Measurements from ENCODE around the gene LDLRAD2. TPM values are rescaled to one million over a fixed set of nuclear protein-coding genes. Genes with fewer than 3 reads are reported as not detected.

Gene LDLRAD2
- total and polyA plus RNA-seq, 9 of the 15 experiments (the other 6 are each of a cell fraction or from before 2014, with no cell fraction given) = 0.45 to 0.48 TPM; not detected in 7

GRCh38 chr1:21864730-21865129 is 52.7 kb downstream of the LDLRAD2 start (continued):
- no peak for TF ChIP-seq RAD21 (CRISPR knock-in tag; conservative IDR thresholded peaks at IDR 0.05 in 1 of 2, IDR thresholded peaks at IDR 0.05 in 1 of 2)
- no peak for TF ChIP-seq SNAPC5 (CRISPR knock-in tag; IDR thresholded peaks at IDR 0.05)
- no peak for TF ChIP-seq MEF2D (tag; conservative IDR thresholded peaks at IDR 0.05; ENCODE audit: low read depth)
- TF ChIP-seq RBM17 (IDR thresholded peaks at IDR 0.05; ENCODE audit: borderline replicate concordance, low read depth, low read length) = no peak
- no peak for TF ChIP-seq ZNF347 (CRISPR knock-in tag; IDR thresholded peaks at IDR 0.05; ENCODE audit: low read depth)
- TF ChIP-seq ZBTB26 (CRISPR knock-in tag; IDR thresholded peaks at IDR 0.05) = no peak

GRCh38 chr1:21865609-21865942 is 53.5 kb downstream of the LDLRAD2 start:
- H3K9me3 ChIP-seq (replicated peaks; ENCODE audit: control insufficient read depth, insufficient read depth, low read depth, low read length) = peaks cover 8% of the 10 kb centered on the region; the same call in 1 of the 2 replicates
- DNase-seq (ENCODE audit: extremely low read depth in 1 of 4, low spot score in 3 of 4) (no peak), FAIRE-seq (no peak), ATAC-seq (no peak)
- intact Hi-C loops (cut with micrococcal nuclease) (no loop called here), in situ Hi-C loops (cut with MboI) (no loop called here)
- CTCF ChIA-PET (ENCODE audit: low intra/inter-chr PET ratio) = no interaction called here
- no TSS peak for BruUV-seq (replicated peaks)
- H3K9me1 ChIP-seq (ENCODE audit: control insufficient read depth, insufficient read depth, low read length) = peaks cover 4% of the 10 kb centered on the region
- H3K4me1 ChIP-seq (replicated peaks in 1 of 2; ENCODE audit: control insufficient read depth in 2 of 2, insufficient read depth in 2 of 2, low read length in 2 of 2) = peaks cover 21 to 48% of the 10 kb centered on the region in 2 experiments; a peak in 4 of 5 replicates
- POLR2A ChIA-PET = interaction anchor here (1.0 kb wide), 2 partner anchors 16 to 74 kb away, joined by 3 read pairs; no protein-coding TSS in a partner anchor
- H3K4me3 ChIP-seq = no peak overlapping the region
- H3K79me2 ChIP-seq (ENCODE audit: control insufficient read depth, insufficient read depth, low read length) = no peaks in the 10 kb centered on the region
- no peaks in the 10 kb centered on the region for H4K20me1 ChIP-seq (replicated peaks; ENCODE audit: control insufficient read depth, insufficient read depth, low read length)
- no peak overlapping the region for H3K4me2 ChIP-seq (ENCODE audit: insufficient read depth, low read length)
- H3K9ac ChIP-seq (ENCODE audit: insufficient read depth in 1 of 2, low read depth in 2 of 2, low read length in 2 of 2) = peak overlapping the region in 1 of 2 experiments; percentile 64; a peak in 2 of 4 replicates
- WGBS (ENCODE audit: insufficient coverage, low coverage, missing lambda C conversion rate) = 94% methylated on average over 7 of the region's 7 CpGs
- H3K27me3 ChIP-seq (ENCODE audit: control insufficient read depth in 2 of 2, insufficient read depth in 2 of 2, low read length in 2 of 2) = no peaks in the 10 kb centered on the region
- peaks cover 73% of the 10 kb centered on the region for H3K36me3 ChIP-seq (ENCODE audit: control insufficient read depth, insufficient read depth, low read length)
- no peak overlapping the region; the same call in 2 of the 3 replicates for H3K27ac ChIP-seq (ENCODE audit: extremely low read depth, low read depth, low read length)
- H2AFZ ChIP-seq (ENCODE audit: low read depth, low read length) = no peak overlapping the region
- TF ChIP-seq CLOCK (CRISPR knock-in tag; IDR thresholded peaks at IDR 0.05; ENCODE audit: borderline replicate concordance) (no peak), NFIC (IDR thresholded peaks at IDR 0.05) (no peak), ZNF830 (CRISPR knock-in tag; IDR thresholded peaks at IDR 0.05) (no peak), ZSCAN32 (CRISPR knock-in tag; IDR thresholded peaks at IDR 0.05) (no peak), ZNF589 (CRISPR knock-in tag; IDR thresholded peaks at IDR 0.05; ENCODE audit: low read depth) (no peak), SFPQ (IDR thresholded peaks at IDR 0.05; ENCODE audit: low read depth, low read length) (no peak), TCF15 (CRISPR knock-in tag; IDR thresholded peaks at IDR 0.05) (no peak), GATA2 (CRISPR knock-in tag; IDR thresholded peaks at IDR 0.05) (0 out of 2 replicates have a peak, but pooled peaks have one; percentile 8), NR2F6 (CRISPR knock-in tag; IDR thresholded peaks at IDR 0.05) (no peak)

Measured in K562 (cell line).